ENCODE results near the gene ALKBH5. TPM values are rescaled to one million over a fixed set of nuclear protein-coding genes. Genes with fewer than 3 reads are reported as not detected.

The ALKBH5 gene
- polyA plus RNA-seq, 5 donors = 46.8 to 75.1 (median 59.2) TPM

DNA sequence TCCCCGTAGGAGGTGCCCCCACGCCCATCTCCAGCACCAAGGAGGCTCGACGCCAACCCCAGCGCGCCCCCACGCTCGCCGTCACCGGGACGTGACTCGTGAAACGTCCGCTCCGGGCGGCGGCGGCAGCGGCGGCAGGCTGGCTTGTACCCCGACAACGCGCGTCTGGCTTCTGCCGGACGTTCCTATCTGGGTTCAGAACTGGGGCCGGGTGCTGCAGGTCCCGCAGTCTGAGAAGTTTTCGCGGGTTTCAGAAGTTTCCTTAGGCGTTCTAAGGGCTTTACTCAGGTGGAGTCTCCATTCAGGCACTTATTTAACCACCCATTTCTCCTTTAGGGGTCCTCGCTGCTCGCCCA, 672 bp upstream of the ALKBH5 start:
- DNase-seq = no peak

DNA sequence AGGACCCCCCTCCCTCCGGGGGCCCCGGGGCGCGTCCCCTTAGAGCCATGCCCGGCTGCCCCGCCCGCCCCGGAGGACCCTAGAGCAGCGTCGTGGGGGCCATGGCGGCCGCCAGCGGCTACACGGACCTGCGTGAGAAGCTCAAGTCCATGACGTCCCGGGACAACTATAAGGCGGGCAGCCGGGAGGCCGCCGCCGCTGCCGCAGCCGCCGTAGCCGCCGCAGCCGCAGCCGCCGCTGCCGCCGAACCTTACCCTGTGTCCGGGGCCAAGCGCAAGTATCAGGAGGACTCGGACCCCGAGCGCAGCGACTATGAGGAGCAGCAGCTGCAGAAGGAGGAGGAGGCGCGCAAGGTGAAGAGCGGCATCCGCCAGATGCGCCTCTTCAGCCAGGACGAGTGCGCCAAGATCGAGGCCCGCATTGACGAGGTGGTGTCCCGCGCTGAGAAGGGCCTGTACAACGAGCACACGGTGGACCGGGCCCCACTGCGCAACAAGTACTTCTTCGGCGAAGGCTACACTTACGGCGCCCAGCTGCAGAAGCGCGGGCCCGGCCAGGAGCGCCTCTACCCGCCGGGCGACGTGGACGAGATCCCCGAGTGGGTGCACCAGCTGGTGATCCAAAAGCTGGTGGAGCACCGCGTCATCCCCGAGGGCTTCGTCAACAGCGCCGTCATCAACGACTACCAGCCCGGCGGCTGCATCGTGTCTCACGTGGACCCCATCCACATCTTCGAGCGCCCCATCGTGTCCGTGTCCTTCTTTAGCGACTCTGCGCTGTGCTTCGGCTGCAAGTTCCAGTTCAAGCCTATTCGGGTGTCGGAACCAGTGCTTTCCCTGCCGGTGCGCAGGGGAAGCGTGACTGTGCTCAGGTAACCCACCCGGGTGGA, 759 bp downstream of the ALKBH5 start:
- DNase-seq = peak in 1 of 2 donors; percentile 36

DNA sequence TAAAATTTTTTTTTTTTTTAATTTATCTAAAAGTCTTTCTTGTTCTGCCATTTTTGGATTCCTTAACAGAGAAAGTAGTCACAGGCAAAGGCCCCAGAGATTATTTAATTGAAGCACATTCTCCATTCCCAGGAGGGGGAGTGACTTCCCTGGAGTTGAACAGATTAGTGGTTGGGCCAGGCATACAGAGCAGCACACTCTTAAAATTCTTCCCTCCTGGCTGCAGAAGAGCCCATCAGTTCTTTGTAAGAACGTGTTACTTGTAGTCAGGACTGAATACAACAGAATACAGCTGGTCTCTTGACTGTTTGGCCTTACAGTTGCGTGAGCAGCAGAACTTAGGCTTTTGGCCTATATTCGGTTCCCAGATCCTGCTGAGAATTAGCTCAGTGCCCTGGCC, 1.8 kb downstream of the ALKBH5 start:
- peak in 1 of 2 donors; percentile 54 for DNase-seq

DNA sequence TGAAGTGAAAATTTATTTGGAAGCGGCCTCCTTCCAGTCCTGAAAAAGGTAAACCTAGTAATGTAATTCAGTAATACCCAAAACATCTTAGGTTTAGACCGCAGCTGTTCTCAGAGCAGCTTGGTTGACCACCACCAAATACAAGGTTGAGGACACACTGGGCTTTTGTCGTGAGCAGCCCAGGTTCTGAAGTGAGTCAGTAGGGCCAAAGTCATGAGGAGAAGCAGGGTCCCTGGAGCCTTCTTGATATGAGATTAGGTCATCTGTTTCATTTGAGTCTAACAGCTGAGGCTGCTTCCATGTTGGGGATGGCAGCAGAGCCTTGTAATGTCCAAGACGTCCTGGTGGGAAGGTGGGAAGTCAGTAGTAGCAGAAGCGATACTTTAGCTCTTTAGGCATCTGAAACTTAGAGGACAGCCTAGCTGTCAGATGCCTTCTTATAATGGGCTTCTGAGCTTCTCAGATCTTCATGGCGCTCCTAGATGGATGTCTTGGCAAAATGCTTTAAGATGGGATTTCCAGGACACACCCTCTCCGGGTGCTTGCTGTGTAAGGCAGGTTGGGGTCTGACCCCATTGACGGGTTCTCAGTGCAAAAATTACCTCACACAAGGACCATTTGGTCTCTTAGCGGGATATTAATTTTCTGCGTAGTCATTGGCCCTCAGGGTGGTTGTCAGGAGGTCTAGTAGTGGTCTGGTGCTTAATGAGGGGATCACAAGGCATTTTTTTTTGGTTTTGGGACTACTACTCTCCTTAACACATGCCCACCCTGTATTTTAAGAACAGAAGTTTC, 2.4 kb downstream of the ALKBH5 start:
- no peak for DNase-seq

DNA sequence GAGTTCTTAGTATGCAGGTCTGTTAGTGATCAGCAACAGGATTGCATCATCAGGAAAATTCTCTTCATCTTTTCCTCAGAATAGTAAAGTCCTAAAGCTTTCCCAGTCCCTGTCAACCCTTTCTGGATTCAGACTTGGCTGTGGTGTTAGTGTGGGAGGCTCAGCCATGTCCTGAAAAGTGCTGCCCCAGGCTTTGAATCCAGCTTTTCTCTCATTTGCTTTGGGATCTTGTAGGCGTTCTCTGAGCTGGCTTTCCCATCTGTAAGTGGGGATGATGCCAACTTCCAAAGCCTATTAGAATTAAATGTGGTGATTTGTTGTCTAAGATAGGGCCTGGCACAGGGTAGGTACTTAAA, 3.0 kb downstream of the ALKBH5 start:
- no peak for DNase-seq

DNA sequence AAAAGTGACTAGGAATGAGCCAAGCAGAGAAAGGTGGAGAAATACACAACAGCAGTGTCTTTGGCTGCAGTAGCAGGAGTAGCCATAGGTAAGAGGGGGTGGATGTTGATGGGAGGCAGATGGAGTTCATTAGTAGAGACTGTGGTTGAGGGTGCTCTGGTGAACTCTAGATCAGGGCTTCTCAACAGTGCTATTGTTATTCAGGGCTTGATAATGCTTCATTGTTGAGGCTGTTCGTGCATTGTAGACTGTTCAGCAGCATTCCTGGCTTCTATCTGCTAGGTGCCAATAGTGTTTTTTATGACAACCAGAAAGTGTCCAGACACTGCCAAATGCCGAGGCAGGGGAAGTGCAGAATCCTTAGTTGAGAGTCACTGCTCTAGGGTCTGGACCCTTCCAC, 3.6 kb downstream of the ALKBH5 start:
- no peak for DNase-seq

DNA sequence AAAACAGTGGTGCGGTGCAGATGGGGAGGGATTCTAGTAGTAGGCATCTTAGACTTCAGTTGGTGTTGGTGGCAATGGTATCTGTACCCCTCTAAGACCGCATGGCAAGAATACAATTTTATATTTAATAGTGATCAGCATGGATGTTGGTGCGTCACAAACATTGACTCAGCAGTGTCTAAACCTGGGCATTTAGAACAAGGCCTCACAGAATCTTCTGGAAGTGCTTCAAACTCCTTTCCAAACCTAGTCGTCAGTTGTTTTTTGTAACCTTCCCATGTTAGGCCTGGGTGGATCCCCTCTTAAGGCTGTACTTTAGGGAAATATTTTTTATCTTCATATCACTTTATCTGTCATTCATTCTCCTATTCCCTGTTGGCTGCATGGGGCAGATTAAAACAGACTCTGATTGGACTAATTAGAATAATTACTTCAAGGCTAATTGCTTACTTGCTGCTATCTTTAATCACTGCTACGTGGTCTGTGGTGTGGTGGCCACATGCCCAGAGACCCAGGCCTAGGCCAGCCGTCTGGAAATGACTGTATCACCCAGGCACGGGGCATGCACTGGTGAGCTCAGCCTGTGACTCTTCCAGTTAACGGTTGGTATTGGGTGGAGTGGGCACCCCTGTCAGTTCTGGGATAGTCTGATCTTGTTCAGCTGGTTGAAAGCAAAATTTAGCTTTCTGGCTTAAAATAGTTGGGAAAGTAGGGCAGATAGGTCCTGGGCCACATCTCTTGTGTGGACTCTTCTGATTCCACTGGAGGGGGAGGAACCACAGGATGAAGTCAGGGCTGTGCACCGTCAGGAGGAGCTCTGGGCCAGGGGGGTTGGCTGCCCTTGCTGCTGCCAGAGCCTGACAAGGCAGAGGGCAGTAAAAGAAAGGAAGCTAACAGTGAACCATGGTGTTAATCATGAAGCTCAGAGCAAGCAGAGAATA, 4.5 kb downstream of the ALKBH5 start:
- no peak for DNase-seq

DNA sequence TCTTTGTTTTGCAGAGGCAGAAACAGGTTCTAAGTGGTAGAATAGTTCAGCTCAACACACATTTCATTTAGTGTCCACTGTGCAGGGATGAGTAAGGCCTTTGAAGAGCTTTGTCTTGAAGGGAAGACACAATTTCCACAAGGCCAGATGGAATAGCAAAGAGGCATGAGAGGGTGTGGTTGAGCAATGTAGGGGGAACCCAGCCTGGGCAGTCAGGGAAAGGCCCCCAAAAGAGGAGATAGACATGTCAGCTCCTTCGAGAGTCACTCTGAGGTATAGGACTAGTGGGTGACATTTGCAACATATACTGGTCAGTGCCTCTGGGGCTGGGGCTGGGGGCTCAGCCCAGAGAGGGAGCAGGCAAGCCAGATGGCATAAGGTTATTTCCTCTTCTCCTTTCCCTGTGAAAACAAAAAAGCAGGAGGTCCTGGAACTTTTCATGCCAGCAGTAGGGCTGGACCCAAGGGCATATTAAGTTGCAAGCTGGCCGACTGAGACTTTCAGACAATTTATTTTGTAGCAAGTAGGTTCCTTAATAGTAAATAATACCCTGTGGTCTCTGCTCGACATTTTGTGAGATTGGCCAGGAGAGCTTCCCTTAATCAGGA, 7.1 kb downstream of the ALKBH5 start:
- no peak for DNase-seq

DNA sequence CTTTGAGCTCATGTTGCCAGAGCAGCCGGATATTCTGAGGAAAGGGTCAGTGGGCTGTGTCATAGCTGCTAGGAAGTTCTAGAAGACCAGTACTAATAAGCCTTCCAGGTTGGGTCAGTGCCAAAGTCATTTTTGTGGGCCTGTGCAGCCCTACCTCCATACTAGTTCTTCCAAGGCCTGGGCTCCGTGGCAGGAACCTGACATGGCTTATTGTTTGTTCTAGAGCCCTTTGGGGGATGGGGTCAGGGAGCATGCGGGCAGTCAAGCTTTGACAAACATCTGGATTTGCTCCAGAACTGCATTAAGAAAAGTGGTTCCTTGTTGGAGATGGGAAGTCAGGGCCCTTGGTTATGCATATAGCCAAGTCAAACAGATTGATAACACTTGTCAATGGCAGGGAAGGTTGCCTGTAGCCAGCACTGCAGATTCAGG, 7.6 kb downstream of the ALKBH5 start:
- DNase-seq = no peak

DNA sequence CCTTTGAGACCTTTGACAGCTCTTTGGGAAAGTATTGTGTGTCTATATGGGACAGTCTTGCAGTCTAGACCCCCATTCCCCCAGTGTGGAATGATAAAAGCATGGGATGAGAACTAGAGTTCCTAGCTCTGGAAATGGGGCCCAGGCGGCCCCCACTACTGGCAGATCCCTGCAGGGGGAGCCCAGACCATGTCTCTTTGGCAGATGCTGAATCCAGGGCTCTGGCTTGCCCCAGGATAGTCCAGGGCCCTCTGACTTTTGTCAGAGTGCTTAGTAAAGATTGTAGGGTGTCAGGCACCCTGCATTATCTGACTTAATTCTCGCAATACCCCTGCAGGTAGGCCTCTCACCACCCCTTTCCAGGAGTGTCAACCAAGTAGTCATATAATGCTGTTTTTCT, 8.3 kb downstream of the ALKBH5 start:
- DNase-seq = no peak

DNA sequence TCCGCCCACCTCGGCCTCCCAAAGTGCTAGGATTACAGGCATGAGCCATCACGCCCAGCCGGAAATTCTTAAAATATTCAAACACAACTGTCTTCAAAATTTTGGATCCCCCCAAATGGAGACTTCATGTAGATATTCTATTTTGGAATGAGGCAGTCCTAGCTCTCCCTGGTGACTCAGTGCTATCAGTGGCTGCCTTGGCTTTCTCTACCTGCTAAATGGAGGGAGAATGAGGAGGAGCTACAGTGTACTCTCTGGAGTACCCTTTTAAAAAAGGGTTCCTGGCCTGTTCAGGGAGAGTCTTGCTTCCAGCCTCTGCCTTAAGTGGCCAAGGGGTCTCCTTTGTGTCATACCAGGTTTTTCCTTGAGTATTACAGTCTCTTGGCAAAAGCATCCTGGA, 10.8 kb downstream of the ALKBH5 start:
- DNase-seq = no peak

DNA sequence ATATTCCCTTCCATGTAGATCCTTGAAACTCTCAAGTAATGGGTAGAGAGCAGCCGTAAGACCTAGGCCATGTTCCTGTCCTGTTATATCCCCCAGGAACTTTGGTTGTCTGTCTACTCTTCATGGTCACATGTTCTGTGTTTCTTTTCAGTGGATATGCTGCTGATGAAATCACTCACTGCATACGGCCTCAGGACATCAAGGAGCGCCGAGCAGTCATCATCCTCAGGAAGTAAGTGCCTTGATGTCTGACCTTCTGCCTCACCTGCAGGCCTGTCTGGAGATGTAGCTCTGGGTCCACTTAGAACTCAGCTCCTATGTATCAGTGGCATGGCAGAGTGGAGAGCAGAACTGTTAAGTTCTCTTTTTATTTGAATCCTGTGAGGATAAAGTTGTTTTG, 11.2 kb downstream of the ALKBH5 start:
- no peak for DNase-seq

DNA sequence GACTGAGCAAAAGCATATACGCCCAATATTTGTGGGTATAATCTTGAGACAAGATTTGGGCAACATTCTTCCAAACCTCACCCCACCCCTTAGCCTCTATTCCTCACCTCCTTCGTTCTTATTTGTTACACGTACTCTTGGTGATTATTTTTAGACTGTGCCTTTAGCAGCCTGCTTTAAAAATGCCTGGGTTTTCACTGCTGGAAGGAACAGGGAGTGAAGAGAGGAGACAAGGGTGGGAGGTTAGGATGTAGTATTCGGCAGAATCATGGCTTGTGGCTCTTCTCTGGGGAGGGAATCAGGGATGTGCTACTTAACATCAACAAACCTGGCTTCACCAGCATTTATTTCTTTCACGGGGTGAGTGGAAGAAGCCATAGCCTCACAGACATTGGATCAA, 11.6 kb downstream of the ALKBH5 start:
- no peak for DNase-seq

DNA sequence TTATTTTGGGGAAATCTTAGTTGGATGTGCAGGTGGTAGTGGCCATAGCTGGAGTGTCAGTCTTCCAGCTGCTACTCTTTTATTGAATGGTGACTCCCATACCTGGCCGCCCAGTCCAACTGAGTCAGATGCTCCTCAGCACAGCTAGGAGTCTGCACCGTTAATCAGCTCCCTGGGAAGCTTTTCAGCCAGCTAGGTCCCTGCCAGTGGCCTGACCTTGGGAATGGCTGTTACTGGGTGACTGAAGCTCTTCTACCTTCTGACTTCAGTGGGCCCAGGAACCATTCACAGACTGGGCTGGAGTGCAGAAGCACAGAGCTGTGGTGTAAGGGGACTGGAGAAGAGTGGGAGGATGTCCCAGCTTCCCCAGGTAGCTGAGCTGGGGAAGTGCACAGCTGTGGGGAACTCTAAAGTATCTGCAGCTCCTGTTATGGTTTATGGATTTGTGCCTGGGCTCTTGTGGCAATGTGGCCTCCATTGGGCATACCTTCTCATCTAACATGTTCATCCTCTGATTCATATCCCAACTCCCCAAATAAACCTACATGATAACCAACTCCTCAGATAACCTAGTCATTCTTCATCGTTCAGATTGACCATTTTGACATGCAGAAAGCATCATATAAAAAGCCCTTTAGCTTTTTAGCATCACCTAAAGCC, 14.0 kb downstream of the ALKBH5 start:
- DNase-seq = no peak

DNA sequence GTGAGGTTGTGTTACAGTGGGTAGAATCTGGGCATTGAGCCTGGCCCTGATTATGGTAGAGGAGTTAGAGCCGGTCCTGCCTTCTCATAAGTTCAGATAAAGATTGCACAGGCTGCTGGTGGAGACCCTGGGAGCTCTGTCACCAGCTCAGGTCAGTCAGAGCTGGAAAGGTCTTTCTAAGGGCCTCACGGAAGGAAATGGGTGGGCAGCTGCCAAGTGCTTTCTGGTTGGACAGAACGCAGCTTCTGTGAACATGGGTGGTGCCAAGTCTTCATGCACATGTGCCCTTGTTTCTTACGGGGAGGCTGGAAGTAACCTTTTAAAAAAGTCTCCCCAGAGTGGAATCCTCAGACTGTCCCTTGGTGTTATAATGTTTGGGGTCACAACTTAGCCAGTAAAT, 14.9 kb downstream of the ALKBH5 start:
- no peak for DNase-seq

DNA sequence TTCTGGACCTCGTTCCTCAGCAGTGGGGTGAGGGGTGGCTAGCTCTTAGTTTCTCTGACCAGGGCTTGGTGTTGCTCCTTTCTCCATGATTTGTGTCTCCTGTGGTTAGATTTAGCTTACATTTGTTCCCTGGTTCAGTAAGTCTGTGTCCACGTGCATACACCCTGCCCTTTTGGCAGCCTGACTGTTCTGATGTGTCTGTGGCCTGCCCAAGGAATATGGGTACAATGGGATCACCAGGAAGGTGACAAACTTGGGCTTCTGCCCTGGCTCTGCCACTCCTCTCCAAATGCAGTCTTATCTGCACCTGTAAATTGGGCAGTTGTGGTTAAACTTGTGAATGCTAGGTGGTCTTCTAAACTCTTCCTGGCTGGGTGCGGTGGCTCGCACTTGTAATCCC, 17.5 kb downstream of the ALKBH5 start:
- no peak for DNase-seq

DNA sequence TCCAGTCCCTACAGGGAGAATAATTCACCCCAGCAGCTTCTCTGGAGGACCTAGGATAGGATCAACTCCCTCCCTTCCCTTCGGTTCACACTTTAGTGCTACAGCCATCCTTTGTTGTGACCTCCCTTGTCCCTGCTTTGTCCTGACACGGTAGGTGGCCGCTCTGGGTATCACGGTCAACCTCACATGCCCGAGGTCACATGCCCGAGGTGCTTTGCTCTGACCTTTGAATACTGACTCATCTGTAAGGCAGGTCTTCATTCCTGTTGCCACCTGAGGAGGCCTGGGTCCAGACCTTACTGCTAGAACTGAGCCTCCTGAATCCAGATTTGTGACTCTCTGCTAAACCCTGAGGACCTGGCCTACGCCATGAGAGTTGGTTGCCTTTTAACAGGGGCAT, 19.7 kb downstream of the ALKBH5 start:
- DNase-seq = no peak

DNA sequence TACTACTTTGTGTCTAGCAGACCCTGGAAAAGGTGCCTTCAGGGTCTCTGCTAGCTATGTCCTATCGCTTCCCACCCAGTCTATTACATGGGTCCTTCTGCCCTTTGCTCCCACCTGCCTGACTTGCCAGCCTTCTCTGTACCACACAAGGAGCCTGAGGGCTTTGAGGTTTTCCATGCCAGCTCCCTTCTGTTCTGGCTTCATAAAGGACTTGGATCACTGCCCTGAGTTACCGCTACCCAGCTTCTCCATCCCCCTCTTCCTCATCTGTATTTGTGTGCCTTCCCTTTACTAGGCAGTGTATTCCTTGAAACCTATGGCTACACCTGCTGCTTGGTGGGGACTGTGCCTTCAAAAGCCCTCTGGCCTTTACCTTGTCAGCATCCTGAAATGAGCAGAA, 22.2 kb downstream of the ALKBH5 start:
- DNase-seq = no peak

DNA sequence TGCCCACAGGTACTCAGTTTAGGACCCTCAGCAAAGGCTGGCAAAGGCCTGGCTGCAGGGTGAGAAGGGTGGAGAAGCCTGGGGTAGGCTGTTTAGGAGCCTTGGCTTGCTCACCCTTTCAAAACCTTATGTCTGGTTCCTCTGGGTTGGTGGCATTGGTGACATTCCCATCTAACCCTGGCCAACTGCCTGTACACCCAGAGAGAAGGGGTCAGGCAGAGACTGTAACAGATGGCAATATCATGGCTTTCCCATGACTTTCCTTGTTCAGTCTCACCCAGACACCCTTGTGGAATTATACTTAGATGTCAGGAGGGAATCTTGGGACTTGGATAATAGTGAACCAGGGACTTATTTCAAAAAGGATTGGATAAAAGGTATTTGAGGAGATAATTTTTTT, 23.3 kb downstream of the ALKBH5 start:
- no peak for DNase-seq

DNA sequence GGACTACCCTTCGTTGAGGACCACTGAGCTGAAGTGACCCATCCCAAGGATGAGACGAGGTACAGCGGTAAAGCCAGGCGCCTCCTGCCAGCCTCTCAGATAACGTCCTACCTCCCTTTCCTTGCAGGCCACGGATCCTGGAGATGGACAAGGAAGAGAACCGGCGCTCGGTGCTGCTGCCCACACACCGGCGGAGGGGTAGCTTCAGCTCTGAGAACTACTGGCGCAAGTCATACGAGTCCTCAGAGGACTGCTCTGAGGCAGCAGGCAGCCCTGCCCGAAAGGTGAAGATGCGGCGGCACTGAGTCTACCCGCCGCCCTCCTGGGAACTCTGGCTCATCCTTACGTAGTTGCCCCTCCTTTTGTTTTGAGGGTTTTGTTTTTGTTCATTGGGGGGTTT, 24.5 kb downstream of the ALKBH5 start:
- DNase-seq = no peak

DNA sequence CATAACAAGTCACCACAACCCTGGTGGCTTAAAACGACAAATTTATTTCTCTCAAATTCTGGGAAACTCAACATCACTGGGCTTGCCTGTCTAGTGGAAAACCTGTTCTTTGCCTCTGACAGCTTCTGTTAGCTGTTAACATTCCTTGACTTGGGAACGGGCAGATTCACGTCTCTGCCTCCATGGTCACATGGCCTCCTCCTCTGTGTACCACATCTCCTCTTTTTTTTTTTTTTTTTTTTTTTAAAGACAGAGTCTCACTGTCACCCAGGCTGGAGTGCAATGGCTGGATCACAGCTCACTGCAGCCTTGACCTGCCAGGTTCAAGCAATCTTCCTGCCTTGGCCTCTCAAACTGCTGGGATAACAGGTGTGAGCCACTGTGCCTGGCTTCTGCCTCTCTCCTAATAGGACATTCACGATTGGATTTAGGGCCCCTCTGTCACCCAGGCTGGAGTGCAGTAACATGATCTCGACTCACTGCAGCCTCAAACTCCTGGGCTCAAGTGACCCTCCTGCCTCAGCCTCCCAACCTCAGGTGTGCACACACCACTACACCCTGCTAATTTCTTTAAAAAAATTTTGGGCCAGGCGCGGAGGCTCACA, 30.1 kb downstream of the ALKBH5 start:
- no peak for DNase-seq

All from right lung (tissue), 5 donors.